Thyroid gland (tissue), 4 donors: Measurements from ENCODE around the gene NPAS2. TPM values are rescaled to one million over a fixed set of nuclear protein-coding genes. Genes with fewer than 3 reads are reported as not detected.

Experiments
- DNase-seq, 2 donors: peaks; one replicate each; pipeline ENCODE4 v3.0.0-alpha.2; 2019
- H3K27ac ChIP-seq, 3 donors: fragments of 200-600 bp; sonication (generic); 1 replicate in 2 of 3; 2 replicates in 1 of 3; pipeline ENCODE4 v1.5.1; 2016 to 2019; ENCODE audit warnings: mild to moderate bottlenecking in 1 of 3, moderate library complexity in 1 of 3
- H3K27me3 ChIP-seq: fragments of 200-600 bp; sonication (generic); one replicate; pipeline ENCODE4 v1.5.1; 2019
- H3K36me3 ChIP-seq, 2 donors: fragments of 200-600 bp; sonication (generic); one replicate each; pipeline ENCODE4 v1.5.1; 2016 to 2019
- H3K4me1 ChIP-seq, 2 donors: fragments of 200-600 bp; sonication (generic); one replicate each; pipeline ENCODE4 v1.5.1; 2017 to 2019
- H3K4me3 ChIP-seq, 3 donors: fragments of 200-600 bp; sonication (generic); replicated peaks in 1 of 3; 1 replicate in 2 of 3; 2 replicates in 1 of 3; pipeline ENCODE4 v1.5.1; 2016; ENCODE audit warnings: mild to moderate bottlenecking in 1 of 3
- H3K9me3 ChIP-seq: fragments of 200-600 bp; sonication (generic); one replicate; pipeline ENCODE4 v1.5.1; 2017
- CTCF ChIP-seq, 6 experiments: fragments of 200-600 bp in 3 of 6; fragments of 450-650 bp in 3 of 6; sonication (generic) in 3 of 6; IDR thresholded peaks; one replicate each; pipeline ENCODE4 v1.5.1; 2016 to 2019; ENCODE audit warnings: antibody characterized with exemption in 6 of 6, mild to moderate bottlenecking in 2 of 6, inconsistent platforms in 1 of 6, moderate library complexity in 1 of 6
- POLR2A ChIP-seq, 2 donors: fragments of 450-650 bp; IDR thresholded peaks; one replicate each; pipeline ENCODE4 v1.6.1; 2017; ENCODE audit warnings: antibody characterized with exemption in 2 of 2, mild to moderate bottlenecking in 2 of 2, moderate library complexity in 1 of 2
- WGBS, 2 donors: methylation state at CpG; one replicate each; pipeline ENCODE4 v1.1.5; 2017; 5-methylcytosine and 5-hydroxymethylcytosine counted together
- intact Hi-C: fragments of 100-400 bp; cut with DNase I; formaldehyde crosslinking; loops from one replicate; pipeline ENCODE4 v1.15.1; 2023
- total RNA-seq, 4 donors: library from RNA; depleted of rRNA; stranded (reverse); fragments of >200 nt; gene quantifications; one replicate each; pipeline ENCODE4 v1.2.3, GENCODE V29; 2016

The NPAS2 gene
- total RNA-seq, 4 donors from 2014 or later = 12.7 to 22.8 (median 16.1) TPM

GRCh38 chr2:100968146-100969145 is 148.5 kb downstream of the NPAS2 start:
- intact Hi-C loops = no loop called here

GRCh38 chr2:100969998-100970397 is 150.1 kb downstream of the NPAS2 start:
- no peak overlapping the region for H3K4me3 ChIP-seq
- H3K36me3 ChIP-seq = peaks cover 4% of the 10 kb centered on the region in 2 donors
- H3K4me1 ChIP-seq = peaks cover 0 to 2% of the 10 kb centered on the region in 2 donors
- intact Hi-C loops = no loop called here
- WGBS, 2 donors = 94 to 96% methylated on average over 4 to 7 of the region's 7 CpGs
- no peaks in the 10 kb centered on the region for H3K27me3 ChIP-seq
- H3K9me3 ChIP-seq = no peaks in the 10 kb centered on the region
- DNase-seq = no peak
- TF ChIP-seq CTCF (IDR thresholded peaks at IDR 0.05) = no peak
- no peak for TF ChIP-seq POLR2A (IDR thresholded peaks at IDR 0.05)
- H3K27ac ChIP-seq = no peak overlapping the region

More at GRCh38 chr2:100968146-100969145, 148.5 kb downstream of the NPAS2 start:
- Histone ChIP-seq H3K27ac (no peak overlapping the region), H3K36me3 (peaks cover 4% of the 10 kb centered on the region in 2 donors), H3K4me3 (no peak overlapping the region), H3K9me3 (no peaks in the 10 kb centered on the region), H3K4me1 (peaks cover 0 to 3% of the 10 kb centered on the region in 2 donors), H3K27me3 (no peaks in the 10 kb centered on the region)
- DNase-seq = no peak
- no peak for TF ChIP-seq CTCF (IDR thresholded peaks at IDR 0.05)
- no peak for TF ChIP-seq POLR2A (IDR thresholded peaks at IDR 0.05)
- WGBS, 2 donors = 93 to 95% methylated on average over 27 to 28 of the region's 28 CpGs

DNA sequence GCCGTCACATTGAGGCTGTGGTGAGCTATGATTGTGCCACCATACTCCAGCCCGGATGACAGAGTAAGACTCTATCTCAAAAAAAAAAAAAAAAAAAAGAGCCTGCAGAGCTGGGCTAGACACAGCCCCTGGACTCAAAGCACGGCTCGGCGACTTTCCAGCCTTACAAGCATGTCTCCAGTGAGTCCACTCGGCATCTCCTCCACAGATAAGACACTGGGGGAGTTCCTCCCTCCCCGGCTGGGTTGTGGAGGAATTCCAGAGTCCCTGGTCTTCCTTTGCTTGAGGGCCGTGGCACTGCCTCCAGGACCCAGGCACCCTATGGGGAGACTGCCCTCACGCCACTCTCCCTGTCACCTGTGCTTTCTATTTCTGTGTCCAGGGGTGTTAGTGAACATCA is 151.3 kb downstream of the NPAS2 start:
- Histone ChIP-seq H3K4me3 (no peak overlapping the region), H3K36me3 (peaks cover 4% of the 10 kb centered on the region in 2 donors), H3K27me3 (no peaks in the 10 kb centered on the region), H3K4me1 (peaks cover 0 to under 1% of the 10 kb centered on the region in 2 donors), H3K9me3 (no peaks in the 10 kb centered on the region), H3K27ac (no peak overlapping the region)
- intact Hi-C loops = no loop called here
- no peak for DNase-seq
- TF ChIP-seq POLR2A (IDR thresholded peaks at IDR 0.05) (no peak), CTCF (IDR thresholded peaks at IDR 0.05) (no peak)
- 94% methylated on average over 9 of the region's 9 CpGs for WGBS, 2 donors

- WGBS, 2 donors = 94 to 95% methylated on average over 7 of the region's 7 CpGs
- H3K4me1 ChIP-seq = peaks cover 0 to 5% of the 10 kb centered on the region in 2 donors
- intact Hi-C loops = no loop called here
- H3K36me3 ChIP-seq = peaks cover 4% of the 10 kb centered on the region in 2 donors
- H3K27me3 ChIP-seq = no peaks in the 10 kb centered on the region
- TF ChIP-seq CTCF (IDR thresholded peaks at IDR 0.05) (no peak), POLR2A (IDR thresholded peaks at IDR 0.05) (no peak)
- H3K4me3 ChIP-seq = no peak overlapping the region
- no peak for DNase-seq
- H3K9me3 ChIP-seq = no peaks in the 10 kb centered on the region
- H3K27ac ChIP-seq = no peak overlapping the region
Measured at GRCh38 chr2:100972452-100972851, 152.5 kb downstream of the NPAS2 start.
